ENCODE measurements around the gene PRKCG.

The PRKCG gene

GRCh38 chr19:53872762-53873161 is 9.2 kb upstream of the PRKCG start:
- DNase-seq (ENCODE audit: low read depth, low spot score): no peak

GRCh38 chr19:53873773-53874605 is 8.0 kb upstream of the PRKCG start:
- DNase-seq (ENCODE audit: low read depth, low spot score): no peak

GRCh38 chr19:53874606-53874990 is 7.4 kb upstream of the PRKCG start:
- no peak for DNase-seq (ENCODE audit: low read depth, low spot score)

- no peak for DNase-seq (ENCODE audit: low read depth, low spot score)
These were observed 6.2 kb upstream of the PRKCG start for GRCh38 chr19:53875602-53876325.

GRCh38 chr19:53876651-53877224 is 5.3 kb upstream of the PRKCG start:
- DNase-seq (ENCODE audit: low read depth, low spot score): no peak

- DNase-seq (ENCODE audit: low read depth, low spot score): no peak
These were observed 4.6 kb upstream of the PRKCG start for GRCh38 chr19:53877361-53877766.

GRCh38 chr19:53878776-53879139 is 3.2 kb upstream of the PRKCG start:
- DNase-seq (ENCODE audit: low read depth, low spot score): no peak

GRCh38 chr19:53879140-53880081 is 2.6 kb upstream of the PRKCG start:
- DNase-seq (ENCODE audit: low read depth, low spot score): no peak

- DNase-seq (ENCODE audit: low read depth, low spot score): no peak
These were observed 1.1 kb upstream of the PRKCG start for GRCh38 chr19:53880711-53881481.

GRCh38 chr19:53882391-53883050 is 524 bp downstream of the PRKCG start:
- DNase-seq (ENCODE audit: low read depth, low spot score): no peak

- no peak for DNase-seq (ENCODE audit: low read depth, low spot score)
These were observed 1.2 kb downstream of the PRKCG start for GRCh38 chr19:53883231-53883661.

GRCh38 chr19:53883741-53884140 is 1.7 kb downstream of the PRKCG start:
- DNase-seq (ENCODE audit: low read depth, low spot score): no peak

- no peak for DNase-seq (ENCODE audit: low read depth, low spot score)
These were observed 2.3 kb downstream of the PRKCG start for GRCh38 chr19:53884256-53884655.

GRCh38 chr19:53885036-53885435 is 3.0 kb downstream of the PRKCG start:
- no peak for DNase-seq (ENCODE audit: low read depth, low spot score)

- DNase-seq (ENCODE audit: low read depth, low spot score): no peak
These were observed 10.4 kb downstream of the PRKCG start for GRCh38 chr19:53892301-53892980.

GRCh38 chr19:53892981-53893325 is 11.0 kb downstream of the PRKCG start:
- no peak for DNase-seq (ENCODE audit: low read depth, low spot score)

- DNase-seq (ENCODE audit: low read depth, low spot score): no peak
These were observed 12.7 kb downstream of the PRKCG start for GRCh38 chr19:53894707-53895106.

GRCh38 chr19:53896682-53897081 is 14.7 kb downstream of the PRKCG start:
- no peak for DNase-seq (ENCODE audit: low read depth, low spot score)

GRCh38 chr19:53897459-53897858 is 15.5 kb downstream of the PRKCG start:
- no peak for DNase-seq (ENCODE audit: low read depth, low spot score)

- DNase-seq (ENCODE audit: low read depth, low spot score): no peak
These were observed 16.2 kb downstream of the PRKCG start for GRCh38 chr19:53898166-53898565.
